ENCODE results near the gene WSCD2. TPM values are rescaled to one million over a fixed set of nuclear protein-coding genes. Genes with fewer than 3 reads are reported as not detected.

The WSCD2 gene
- total RNA-seq, 6 experiments from 2014 or later, result not detected

- Mint-ChIP-seq H3K9me3 (peaks cover 30% of the 10 kb centered on the region), H3K4me3 (no peak overlapping the region), H3K36me3 (ENCODE audit: low read depth) (no peaks in the 10 kb centered on the region), H3K27me3 (ENCODE audit: insufficient read depth) (peaks cover 5% of the 10 kb centered on the region; the same call in 1 of the 2 replicates), H3K4me1 (ENCODE audit: low read depth) (no peaks in the 10 kb centered on the region), H3K27ac (no peak overlapping the region)
- TF ChIP-seq, protein P1, sequence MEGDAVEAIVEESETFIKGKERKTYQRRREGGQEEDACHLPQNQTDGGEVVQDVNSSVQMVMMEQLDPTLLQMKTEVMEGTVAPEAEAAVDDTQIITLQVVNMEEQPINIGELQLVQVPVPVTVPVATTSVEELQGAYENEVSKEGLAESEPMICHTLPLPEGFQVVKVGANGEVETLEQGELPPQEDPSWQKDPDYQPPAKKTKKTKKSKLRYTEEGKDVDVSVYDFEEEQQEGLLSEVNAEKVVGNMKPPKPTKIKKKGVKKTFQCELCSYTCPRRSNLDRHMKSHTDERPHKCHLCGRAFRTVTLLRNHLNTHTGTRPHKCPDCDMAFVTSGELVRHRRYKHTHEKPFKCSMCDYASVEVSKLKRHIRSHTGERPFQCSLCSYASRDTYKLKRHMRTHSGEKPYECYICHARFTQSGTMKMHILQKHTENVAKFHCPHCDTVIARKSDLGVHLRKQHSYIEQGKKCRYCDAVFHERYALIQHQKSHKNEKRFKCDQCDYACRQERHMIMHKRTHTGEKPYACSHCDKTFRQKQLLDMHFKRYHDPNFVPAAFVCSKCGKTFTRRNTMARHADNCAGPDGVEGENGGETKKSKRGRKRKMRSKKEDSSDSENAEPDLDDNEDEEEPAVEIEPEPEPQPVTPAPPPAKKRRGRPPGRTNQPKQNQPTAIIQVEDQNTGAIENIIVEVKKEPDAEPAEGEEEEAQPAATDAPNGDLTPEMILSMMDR (IDR thresholded peaks at IDR 0.05), result no peak
- no peak for DNase-seq
Measured at GRCh38 chr12:108199106-108199505, 70.0 kb downstream of the WSCD2 start.

DNA sequence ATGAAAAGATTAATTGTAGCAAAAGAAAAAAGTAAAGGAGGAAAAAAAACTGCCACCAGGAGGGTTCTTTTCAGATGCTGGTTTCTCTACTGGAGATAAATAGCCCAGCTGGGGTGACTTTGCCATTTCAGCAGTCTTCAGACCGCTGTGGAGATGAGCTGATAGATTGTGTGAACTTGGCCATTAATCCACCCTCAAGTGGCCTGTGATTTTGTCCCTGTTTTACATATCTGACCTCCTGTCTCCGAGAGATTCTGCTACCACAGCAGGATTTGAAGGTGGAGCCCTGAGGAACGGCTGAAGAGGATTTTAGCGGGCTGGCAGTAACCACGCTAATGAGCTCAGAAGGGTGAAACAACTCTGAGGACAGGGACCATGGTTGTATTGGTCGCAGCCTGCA lies 72.7 kb downstream of the WSCD2 start:
- H3K9me3 Mint-ChIP-seq, result peaks cover 33% of the 10 kb centered on the region
- TF ChIP-seq, protein P1 (IDR thresholded peaks at IDR 0.05), result no peak
- no peak overlapping the region for H3K27ac Mint-ChIP-seq
- peaks cover 5% of the 10 kb centered on the region; the same call in 1 of the 2 replicates for H3K27me3 Mint-ChIP-seq (ENCODE audit: insufficient read depth)
- H3K4me3 Mint-ChIP-seq, result no peak overlapping the region
- H3K4me1 Mint-ChIP-seq (ENCODE audit: low read depth), result no peaks in the 10 kb centered on the region
- DNase-seq, result no peak
- no peaks in the 10 kb centered on the region for H3K36me3 Mint-ChIP-seq (ENCODE audit: low read depth)

GRCh38 chr12:108204117-108204987 lies 75.3 kb downstream of the WSCD2 start:
- TF ChIP-seq, protein P1 (IDR thresholded peaks at IDR 0.05), result no peak
- Mint-ChIP-seq H3K4me1 (ENCODE audit: low read depth) (no peaks in the 10 kb centered on the region), H3K27ac (no peak overlapping the region), H3K36me3 (ENCODE audit: low read depth) (no peaks in the 10 kb centered on the region), H3K4me3 (no peak overlapping the region), H3K27me3 (ENCODE audit: insufficient read depth) (peaks cover 4% of the 10 kb centered on the region; the same call in 1 of the 2 replicates), H3K9me3 (peaks cover 37% of the 10 kb centered on the region)
- DNase-seq, result no peak

GRCh38 chr12:108205864-108206263 lies 76.8 kb downstream of the WSCD2 start:
- no peak for DNase-seq
- H3K9me3 Mint-ChIP-seq, result peaks cover 47% of the 10 kb centered on the region
- TF ChIP-seq, protein P1 (IDR thresholded peaks at IDR 0.05), result no peak
- H3K36me3 Mint-ChIP-seq (ENCODE audit: low read depth), result 0 out of 2 replicates have a peak, but pooled peaks cover 4% of the 10 kb centered on the region
- H3K27ac Mint-ChIP-seq, result no peak overlapping the region
- no peak overlapping the region for H3K4me3 Mint-ChIP-seq
- H3K27me3 Mint-ChIP-seq (ENCODE audit: insufficient read depth), result peaks cover 4% of the 10 kb centered on the region; the same call in 1 of the 2 replicates
- no peaks in the 10 kb centered on the region for H3K4me1 Mint-ChIP-seq (ENCODE audit: low read depth)

DNA sequence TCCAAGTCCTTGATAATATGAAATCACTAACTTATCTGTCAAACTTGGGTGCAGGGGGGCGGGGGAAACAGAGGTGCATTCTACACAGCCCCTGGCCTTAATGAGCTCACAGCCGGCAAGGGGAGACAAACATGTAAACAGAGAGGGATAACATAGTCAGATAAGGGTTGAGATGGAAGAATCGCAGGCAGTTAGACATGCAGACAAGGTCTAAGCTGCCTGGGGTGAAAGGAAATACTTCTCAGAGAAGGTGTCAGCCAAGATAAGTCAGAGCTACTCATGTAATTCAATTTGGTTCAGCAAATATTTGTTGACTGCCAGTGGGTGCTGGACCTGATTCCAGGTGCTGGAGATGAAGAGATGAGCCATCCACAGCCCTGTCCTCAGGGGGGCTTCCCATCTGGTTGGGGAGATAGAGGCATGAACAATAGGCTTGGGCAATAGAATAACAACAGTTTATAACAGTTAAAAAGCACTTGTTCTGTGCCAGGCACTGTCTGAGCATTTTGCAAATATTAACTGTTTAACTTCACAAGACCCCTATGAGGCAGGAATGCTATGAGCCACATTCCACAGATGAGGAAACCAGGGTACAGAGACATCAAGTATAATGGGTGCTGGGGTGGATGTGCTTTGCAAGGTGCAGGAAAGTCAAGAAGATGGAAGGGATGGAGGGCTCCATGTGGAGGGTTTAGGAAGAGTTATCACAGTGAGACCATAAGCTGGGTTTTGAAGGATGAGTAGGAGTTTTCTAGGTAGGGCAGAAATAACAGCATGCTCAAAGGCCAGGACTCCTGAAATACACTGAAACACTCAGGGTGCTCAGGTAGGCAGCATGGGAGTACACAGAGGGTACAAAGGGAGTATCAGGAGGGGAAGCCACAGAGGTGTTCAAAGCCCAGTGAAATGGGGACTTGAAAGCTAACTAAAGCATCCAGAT lies 79.0 kb downstream of the WSCD2 start:
- Mint-ChIP-seq H3K9me3 (peaks cover 55% of the 10 kb centered on the region), H3K27ac (no peak overlapping the region), H3K4me3 (no peak overlapping the region), H3K36me3 (ENCODE audit: low read depth) (0 out of 2 replicates have a peak, but pooled peaks cover 4% of the 10 kb centered on the region), H3K27me3 (ENCODE audit: insufficient read depth) (peaks cover 3% of the 10 kb centered on the region), H3K4me1 (ENCODE audit: low read depth) (no peaks in the 10 kb centered on the region)
- TF ChIP-seq, protein P1 (IDR thresholded peaks at IDR 0.05), result no peak
- no peak for DNase-seq
